HEK293 (cell line): ENCODE data around the gene P2RX4.

Experiments used
- CTCF ChIA-PET: fragments of 350-600 bp; formaldehyde crosslinking; extraction: SDS; loops from one replicate; lab custom pipeline; 2021; ENCODE audit warnings: antibody characterized with exemption; lab: Yijun Ruan, JAX
- POLR2A ChIA-PET: fragments of 300-600 bp; formaldehyde crosslinking; extraction: SDS; loops from one replicate; lab custom pipeline; 2020; ENCODE audit warnings: antibody characterized with exemption, inconsistent platforms; lab: Yijun Ruan, JAX
- H3K27ac ChIP-seq: fragments of 200-500 bp; sonication (Bioruptor generic); 2 replicates; pipeline ENCODE4 v1.5.1; 2014; ENCODE audit warnings: low read depth, low read length, control low read depth, inconsistent platforms; ENCODE audit errors: extremely low read depth
- H3K36me3 ChIP-seq, 2 experiments: fragments of 200-500 bp in 1 of 2; sonication (Bioruptor generic) in 1 of 2; 1 replicate in 1 of 2; 2 replicates in 1 of 2; pipeline ENCODE4 v1.5.1; 2014 to 2017; ENCODE audit warnings: inconsistent platforms in 2 of 2, low read length in 2 of 2; ENCODE audit not compliant: control insufficient read depth in 2 of 2, insufficient read depth in 1 of 2
- H3K4me1 ChIP-seq: fragments of 200-500 bp; sonication (Bioruptor generic); 2 replicates; pipeline ENCODE4 v1.5.1; 2014; ENCODE audit warnings: mild to moderate bottlenecking, low read length, inconsistent platforms; ENCODE audit not compliant: control insufficient read depth, insufficient read depth
- H3K4me3 ChIP-seq: 2 replicates; pipeline ENCODE4 v1.5.1; 2011; ENCODE audit warnings: low read depth, mild to moderate bottlenecking, control low read depth, low read length, moderate library complexity
- H3K9me3 ChIP-seq: fragments of 200-500 bp; sonication (Bioruptor generic); 2 replicates; pipeline ENCODE4 v1.5.1; 2014; ENCODE audit warnings: low read depth, low read length, inconsistent platforms; ENCODE audit not compliant: control insufficient read depth, insufficient read depth
- GLIS1 ChIP-seq: fragments of 450-650 bp; formaldehyde crosslinking; IDR thresholded peaks from 2 replicates; pipeline ENCODE4 v1.5.1; 2016; ENCODE audit warnings: missing biosample characterization, missing genetic modification characterization
- OSR2 ChIP-seq: fragments of 450-650 bp; formaldehyde crosslinking; IDR thresholded peaks from 2 replicates; pipeline ENCODE4 v1.5.1; 2016; ENCODE audit warnings: missing biosample characterization, missing genetic modification characterization
- YY1 ChIP-seq: fragments of 450-650 bp; formaldehyde crosslinking; IDR thresholded peaks from 2 replicates; pipeline ENCODE4 v1.5.1; 2018; ENCODE audit warnings: missing biosample characterization, missing genetic modification characterization
- ZBTB20 ChIP-seq: fragments of 450-650 bp; formaldehyde crosslinking; IDR thresholded peaks from 2 replicates; pipeline ENCODE4 v1.5.1; 2016; ENCODE audit warnings: missing biosample characterization, missing genetic modification characterization
- ZFP41 ChIP-seq: fragments of 450-650 bp; formaldehyde crosslinking; IDR thresholded peaks from 2 replicates; pipeline ENCODE4 v1.5.1; 2016; ENCODE audit warnings: missing biosample characterization, missing genetic modification characterization, borderline replicate concordance
- ZNF140 ChIP-seq: fragments of 450-650 bp; formaldehyde crosslinking; IDR thresholded peaks from 2 replicates; pipeline ENCODE4 v1.5.1; 2016; ENCODE audit warnings: missing biosample characterization, missing genetic modification characterization
- ZNF174 ChIP-seq: fragments of 450-650 bp; formaldehyde crosslinking; IDR thresholded peaks from 2 replicates; pipeline ENCODE4 v1.5.0; 2017; ENCODE audit warnings: missing biosample characterization, mild to moderate bottlenecking, missing genetic modification characterization
- ZNF202 ChIP-seq: fragments of 450-650 bp; formaldehyde crosslinking; IDR thresholded peaks from 2 replicates; pipeline ENCODE4 v1.5.1; 2016; ENCODE audit warnings: missing biosample characterization, missing genetic modification characterization, borderline replicate concordance
- ZNF23 ChIP-seq: fragments of 450-650 bp; formaldehyde crosslinking; IDR thresholded peaks from 2 replicates; pipeline ENCODE4 v1.5.1; 2016; ENCODE audit warnings: missing biosample characterization, missing genetic modification characterization, borderline replicate concordance
- ZNF302 ChIP-seq: fragments of 450-650 bp; formaldehyde crosslinking; IDR thresholded peaks from 2 replicates; pipeline ENCODE4 v1.5.1; 2016; ENCODE audit warnings: missing biosample characterization, missing genetic modification characterization, low read depth
- ZNF311 ChIP-seq: fragments of 450-650 bp; formaldehyde crosslinking; IDR thresholded peaks from 2 replicates; pipeline ENCODE4 v1.5.1; 2017; ENCODE audit warnings: missing biosample characterization, missing genetic modification characterization, borderline replicate concordance
- ZNF37A ChIP-seq: fragments of 450-650 bp; IDR thresholded peaks from 2 replicates; pipeline ENCODE4 v1.5.1; 2018; ENCODE audit warnings: missing biosample characterization, missing genetic modification characterization
- ZNF433 ChIP-seq: fragments of 450-650 bp; formaldehyde crosslinking; IDR thresholded peaks from 2 replicates; pipeline ENCODE4 v1.5.1; 2016; ENCODE audit warnings: missing biosample characterization, missing genetic modification characterization, low read depth
- ZNF473 ChIP-seq: fragments of 450-650 bp; formaldehyde crosslinking; IDR thresholded peaks from 2 replicates; pipeline ENCODE4 v1.5.1; 2017; ENCODE audit warnings: missing biosample characterization, missing genetic modification characterization
- ZNF585B ChIP-seq: fragments of 450-650 bp; formaldehyde crosslinking; IDR thresholded peaks from 2 replicates; pipeline ENCODE4 v1.5.1; 2016; ENCODE audit warnings: missing biosample characterization, missing genetic modification characterization
- ZNF600 ChIP-seq: fragments of 450-650 bp; formaldehyde crosslinking; IDR thresholded peaks from 2 replicates; pipeline ENCODE4 v1.5.1; 2016; ENCODE audit warnings: missing biosample characterization, missing genetic modification characterization
- ZNF624 ChIP-seq: fragments of 450-650 bp; formaldehyde crosslinking; IDR thresholded peaks from 2 replicates; pipeline ENCODE4 v1.5.1; 2017; ENCODE audit warnings: missing biosample characterization, missing genetic modification characterization
- ZNF654 ChIP-seq: fragments of 450-650 bp; formaldehyde crosslinking; IDR thresholded peaks from 2 replicates; pipeline ENCODE4 v1.5.1; 2016; ENCODE audit warnings: low read depth, missing biosample characterization, missing genetic modification characterization
- ZNF677 ChIP-seq: fragments of 450-650 bp; IDR thresholded peaks from 2 replicates; pipeline ENCODE4 v1.5.0; 2018; ENCODE audit warnings: missing biosample characterization, mild to moderate bottlenecking, missing genetic modification characterization, moderate library complexity
- ZNF747 ChIP-seq: fragments of 450-650 bp; formaldehyde crosslinking; IDR thresholded peaks from 2 replicates; pipeline ENCODE4 v1.5.1; 2016; ENCODE audit warnings: missing biosample characterization, missing genetic modification characterization
- ZNF776 ChIP-seq: fragments of 450-650 bp; formaldehyde crosslinking; IDR thresholded peaks from 2 replicates; pipeline ENCODE4 v1.5.0; 2017; ENCODE audit warnings: missing biosample characterization, missing genetic modification characterization, borderline replicate concordance
- ZNF785 ChIP-seq: fragments of 450-650 bp; formaldehyde crosslinking; IDR thresholded peaks from 2 replicates; pipeline ENCODE4 v1.5.1; 2016; ENCODE audit warnings: missing biosample characterization, missing genetic modification characterization
- ZNF830 ChIP-seq: fragments of 450-650 bp; IDR thresholded peaks from 2 replicates; pipeline ENCODE4 v1.5.0; 2018; ENCODE audit warnings: missing biosample characterization, missing genetic modification characterization, low read depth, mild to moderate bottlenecking, moderate library complexity
- TF ChIP-seq, protein P1 (sequence below): fragments of 450-650 bp; formaldehyde crosslinking; IDR thresholded peaks from 2 replicates; pipeline ENCODE4 v1.5.1; 2017; ENCODE audit warnings: missing biosample characterization, missing genetic modification characterization
- TF ChIP-seq, protein P2 (sequence below): fragments of 450-650 bp; formaldehyde crosslinking; IDR thresholded peaks from 2 replicates; pipeline ENCODE4 v1.5.1; 2016; ENCODE audit warnings: missing biosample characterization, missing genetic modification characterization

P2RX4 gene

DNA sequence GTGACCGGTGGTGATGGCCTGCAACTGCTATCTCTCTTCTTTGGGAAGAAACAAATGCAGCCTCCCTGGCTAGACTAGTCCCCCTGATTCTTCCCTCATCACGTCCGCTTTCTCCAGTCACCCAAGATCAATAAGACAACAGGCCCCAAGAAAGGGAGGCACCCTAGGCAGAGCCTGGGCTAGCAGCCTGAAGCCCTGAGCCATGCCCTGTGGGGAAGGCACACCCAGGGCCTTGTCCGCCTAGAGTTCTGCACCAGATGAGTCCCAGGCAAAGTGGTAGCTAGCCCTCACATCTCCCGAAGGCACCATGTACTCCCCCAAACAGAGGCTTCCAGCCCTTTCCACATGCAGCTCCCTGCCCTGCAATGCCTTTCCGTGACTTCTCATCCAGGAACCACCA, 51.5 kb downstream of the P2RX4 start:
- Histone ChIP-seq H3K9me3 (no peaks in the 10 kb centered on the region), H3K4me3 (no peak overlapping the region), H3K27ac (no peak overlapping the region), H3K36me3 (peaks cover 30 to 48% of the 10 kb centered on the region in 2 experiments; a peak in 2 of 3 replicates), H3K4me1 (no peaks in the 10 kb centered on the region)
- ChIA-PET CTCF (interaction anchor here (0.5 kb wide), 1 partner anchor 1716 kb away, joined by 3 read pairs; no protein-coding TSS in a partner anchor), POLR2A (no interaction called here)
- no peak for TF ChIP-seq ZNF785 (tag by site-specific recombination)

DNA sequence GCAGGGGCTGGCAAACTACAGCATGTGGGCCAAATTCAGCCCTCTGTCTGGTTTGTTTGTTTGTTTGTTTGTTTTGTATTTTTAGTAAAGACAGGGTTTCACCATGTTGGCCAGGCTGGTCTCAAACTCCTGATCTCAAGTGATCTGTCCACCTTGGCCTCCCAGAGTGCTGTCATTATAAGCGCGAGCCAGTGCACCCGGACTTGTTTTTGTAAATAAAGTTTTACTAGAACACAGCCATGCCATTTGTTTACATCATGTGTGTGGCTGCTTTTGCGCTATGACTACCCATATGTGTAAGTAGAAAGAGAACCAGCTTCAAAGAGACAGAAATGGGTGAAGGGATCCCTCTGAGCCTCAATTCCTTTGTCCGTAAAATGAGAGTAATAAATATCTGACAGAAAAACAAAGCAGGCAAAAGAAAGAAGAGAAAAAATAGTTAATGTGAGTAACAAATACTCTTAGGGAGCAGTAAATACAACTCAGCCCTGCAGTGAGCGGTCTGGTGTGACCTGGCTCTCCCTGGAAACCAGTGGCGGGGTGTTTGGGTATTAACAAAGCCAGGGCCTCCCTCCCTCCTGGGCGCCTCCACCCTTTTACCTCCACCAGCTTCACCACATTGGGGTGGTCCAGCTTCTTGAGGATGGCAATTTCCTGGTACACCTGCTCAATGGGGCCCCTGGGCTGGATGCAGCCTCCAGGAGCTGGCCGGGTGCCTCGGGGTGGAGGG, 53.4 kb downstream of the P2RX4 start:
- ChIA-PET CTCF (no interaction called here), POLR2A (no interaction called here)
- Histone ChIP-seq H3K36me3 (peaks cover 40 to 61% of the 10 kb centered on the region in 2 experiments; a peak in 2 of 3 replicates), H3K9me3 (no peaks in the 10 kb centered on the region), H3K27ac (no peak overlapping the region)
- TF ChIP-seq ZNF23 (tag by site-specific recombination): no peak
- no peak for TF ChIP-seq ZNF140 (tag by site-specific recombination)
- no peak for TF ChIP-seq ZNF37A
- TF ChIP-seq ZNF311 (tag by site-specific recombination): no peak
- TF ChIP-seq, protein P1, sequence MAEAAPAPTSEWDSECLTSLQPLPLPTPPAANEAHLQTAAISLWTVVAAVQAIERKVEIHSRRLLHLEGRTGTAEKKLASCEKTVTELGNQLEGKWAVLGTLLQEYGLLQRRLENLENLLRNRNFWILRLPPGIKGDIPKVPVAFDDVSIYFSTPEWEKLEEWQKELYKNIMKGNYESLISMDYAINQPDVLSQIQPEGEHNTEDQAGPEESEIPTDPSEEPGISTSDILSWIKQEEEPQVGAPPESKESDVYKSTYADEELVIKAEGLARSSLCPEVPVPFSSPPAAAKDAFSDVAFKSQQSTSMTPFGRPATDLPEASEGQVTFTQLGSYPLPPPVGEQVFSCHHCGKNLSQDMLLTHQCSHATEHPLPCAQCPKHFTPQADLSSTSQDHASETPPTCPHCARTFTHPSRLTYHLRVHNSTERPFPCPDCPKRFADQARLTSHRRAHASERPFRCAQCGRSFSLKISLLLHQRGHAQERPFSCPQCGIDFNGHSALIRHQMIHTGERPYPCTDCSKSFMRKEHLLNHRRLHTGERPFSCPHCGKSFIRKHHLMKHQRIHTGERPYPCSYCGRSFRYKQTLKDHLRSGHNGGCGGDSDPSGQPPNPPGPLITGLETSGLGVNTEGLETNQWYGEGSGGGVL (tag by site-specific recombination): no peak
- TF ChIP-seq ZNF585B (tag by site-specific recombination): no peak
- no peak for TF ChIP-seq ZNF600 (tag by site-specific recombination)
- TF ChIP-seq ZNF202 (tag by site-specific recombination): no peak
- TF ChIP-seq ZNF433 (tag by site-specific recombination): no peak
- TF ChIP-seq ZNF677 (tag by site-specific recombination): no peak
- TF ChIP-seq YY1: no peak
- no peak for TF ChIP-seq ZNF473 (tag by site-specific recombination)
- TF ChIP-seq GLIS1 (tag by site-specific recombination): no peak
- TF ChIP-seq ZNF174 (tag by site-specific recombination): no peak
- no peak for TF ChIP-seq ZBTB20 (tag by site-specific recombination)
- TF ChIP-seq ZNF302 (tag by site-specific recombination): no peak
- TF ChIP-seq ZNF830 (tag by site-specific recombination): no peak
- TF ChIP-seq OSR2 (tag by site-specific recombination): no peak
- no peak for TF ChIP-seq ZNF624
- no peak for TF ChIP-seq ZNF654 (tag by site-specific recombination)
- TF ChIP-seq, all 188 proteins: peak for 0
- Histone ChIP-seq H3K4me3 (no peak overlapping the region), H3K4me1 (no peaks in the 10 kb centered on the region)

DNA sequence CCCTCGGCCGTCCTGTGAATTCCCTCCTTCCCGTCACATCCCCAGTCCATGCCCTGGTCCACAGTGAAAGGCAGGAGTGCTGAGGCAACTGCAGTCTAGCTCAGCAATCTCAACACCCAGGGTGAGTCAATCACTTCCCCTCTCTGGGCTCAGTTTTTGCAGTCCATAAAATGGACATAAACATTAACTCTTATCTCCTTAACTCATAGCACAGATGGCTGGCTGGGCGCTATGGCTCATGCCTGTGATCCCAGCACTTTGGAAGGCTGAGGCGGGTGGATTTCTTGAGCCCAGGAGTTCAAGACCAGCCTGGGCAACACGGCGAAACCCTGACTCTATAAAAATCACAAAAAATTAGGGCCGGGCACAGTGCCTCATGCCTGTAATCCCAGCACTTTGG, 54.2 kb downstream of the P2RX4 start:
- ChIA-PET CTCF (no interaction called here), POLR2A (no interaction called here)
- Histone ChIP-seq H3K27ac (no peak overlapping the region), H3K4me3 (no peak overlapping the region), H3K9me3 (no peaks in the 10 kb centered on the region), H3K36me3 (peaks cover 36 to 67% of the 10 kb centered on the region in 2 experiments; a peak in 2 of 3 replicates), H3K4me1 (no peaks in the 10 kb centered on the region)
- TF ChIP-seq ZNF776 (no peak), ZFP41 (tag by site-specific recombination) (no peak), ZNF747 (tag by site-specific recombination) (no peak)
- TF ChIP-seq, protein P2, sequence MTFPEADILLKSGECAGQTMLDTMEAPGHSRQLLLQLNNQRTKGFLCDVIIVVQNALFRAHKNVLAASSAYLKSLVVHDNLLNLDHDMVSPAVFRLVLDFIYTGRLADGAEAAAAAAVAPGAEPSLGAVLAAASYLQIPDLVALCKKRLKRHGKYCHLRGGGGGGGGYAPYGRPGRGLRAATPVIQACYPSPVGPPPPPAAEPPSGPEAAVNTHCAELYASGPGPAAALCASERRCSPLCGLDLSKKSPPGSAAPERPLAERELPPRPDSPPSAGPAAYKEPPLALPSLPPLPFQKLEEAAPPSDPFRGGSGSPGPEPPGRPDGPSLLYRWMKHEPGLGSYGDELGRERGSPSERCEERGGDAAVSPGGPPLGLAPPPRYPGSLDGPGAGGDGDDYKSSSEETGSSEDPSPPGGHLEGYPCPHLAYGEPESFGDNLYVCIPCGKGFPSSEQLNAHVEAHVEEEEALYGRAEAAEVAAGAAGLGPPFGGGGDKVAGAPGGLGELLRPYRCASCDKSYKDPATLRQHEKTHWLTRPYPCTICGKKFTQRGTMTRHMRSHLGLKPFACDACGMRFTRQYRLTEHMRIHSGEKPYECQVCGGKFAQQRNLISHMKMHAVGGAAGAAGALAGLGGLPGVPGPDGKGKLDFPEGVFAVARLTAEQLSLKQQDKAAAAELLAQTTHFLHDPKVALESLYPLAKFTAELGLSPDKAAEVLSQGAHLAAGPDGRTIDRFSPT (tag by site-specific recombination): no peak
- TF ChIP-seq, all 188 proteins: peak for 0
